ENCODE measurements around the gene NUDT19. TPM values are rescaled to one million over a fixed set of nuclear protein-coding genes. Genes with fewer than 3 reads are reported as not detected.

The NUDT19 gene
- 7.0 and 8.6 TPM in 2 replicates for total RNA-seq

GRCh38 chr19:32691291-32691951 is at the start of gene NUDT19:
TSS of gene NUDT19 (plus strand) at chr19:32691821. CDS start at chr19:32691961, 140 bp downstream.

GRCh38 chr19:32674931-32675719 is 16.5 kb upstream of the NUDT19 start, which contains the start of gene ANKRD27:
TSS of gene ANKRD27 (minus strand) at chr19:32675180. CDS start at chr19:32659015, 16,165 bp downstream.

GRCh38 chr19:32675720-32676185 is 15.9 kb upstream of the NUDT19 start, which contains the start of gene RGS9BP:
TSS of gene RGS9BP (plus strand) at chr19:32675848. CDS start at chr19:32676264, 416 bp downstream.

GRCh38 chr19:32719611-32720059 is 28.0 kb downstream of the NUDT19 start, which contains the start of gene TDRD12:
TSS of gene TDRD12 (plus strand) at chr19:32719767. CDS start at chr19:32720073, 306 bp downstream.

Other genes with a start within 250 kb of the NUDT19 start
- gene PDCD5, start 110.6 kb upstream of the NUDT19 start, total RNA-seq: 103 and 204 TPM in 2 replicates
- gene ANKRD27, start 16.6 kb upstream of the NUDT19 start, total RNA-seq: 41.2 and 42.6 TPM in 2 replicates
- 0.38 and 0.56 TPM in 2 replicates for gene RGS9BP, start 16.0 kb upstream of the NUDT19 start, total RNA-seq
- gene TDRD12, start 27.9 kb downstream of the NUDT19 start, total RNA-seq: under 0.01 and 0.28 TPM in 2 replicates
- gene SLC7A9, start 177.9 kb downstream of the NUDT19 start, total RNA-seq: under 0.01 and 0.19 TPM in 2 replicates